KMS-11 (cell line): ENCODE data around the gene RYR1.

Experiments
- H2AFZ ChIP-seq: fragments of 200-600 bp; sonication (generic); 2 replicates; pipeline ENCODE4 v1.6.1; 2016; ENCODE audit warnings: antibody characterized with exemption, mixed run types, low read depth
- H3K27ac ChIP-seq: fragments of 200-600 bp; sonication (generic); 2 replicates; pipeline ENCODE4 v1.6.1; 2016; ENCODE audit warnings: mild to moderate bottlenecking, mixed run types
- H3K27me3 ChIP-seq: fragments of 200-600 bp; sonication (generic); 2 replicates; pipeline ENCODE4 v1.6.1; 2017; ENCODE audit warnings: mild to moderate bottlenecking, low read depth, mixed run types, moderate library complexity; ENCODE audit not compliant: insufficient read depth
- H3K36me3 ChIP-seq: fragments of 200-600 bp; sonication (generic); 2 replicates; pipeline ENCODE4 v1.6.1; 2017; ENCODE audit warnings: mild to moderate bottlenecking, mixed run types; ENCODE audit not compliant: insufficient read depth
- H3K4me1 ChIP-seq: fragments of 200-600 bp; sonication (generic); 2 replicates; pipeline ENCODE4 v1.6.1; 2016; ENCODE audit warnings: mild to moderate bottlenecking, low read depth, mixed run types; ENCODE audit not compliant: poor library complexity, severe bottlenecking
- H3K4me2 ChIP-seq: fragments of 200-600 bp; sonication (generic); 2 replicates; pipeline ENCODE4 v1.7.0; 2016; ENCODE audit warnings: mild to moderate bottlenecking, mixed run types
- H3K4me3 ChIP-seq: fragments of 200-600 bp; sonication (generic); IDR thresholded peaks from 2 replicates; pipeline ENCODE4 v1.6.1; 2017; ENCODE audit warnings: low read depth, low read length, mixed read lengths; ENCODE audit not compliant: insufficient read depth
- H3K79me2 ChIP-seq: fragments of 200-600 bp; sonication (generic); 2 replicates; pipeline ENCODE4 v1.6.1; 2016; ENCODE audit warnings: low read depth, mixed run types; ENCODE audit not compliant: insufficient read depth
- H3K9ac ChIP-seq: fragments of 200-600 bp; sonication (generic); 2 replicates; pipeline ENCODE4 v1.6.1; 2016; ENCODE audit warnings: mild to moderate bottlenecking, mixed run types
- H4K20me1 ChIP-seq: fragments of 200-600 bp; sonication (generic); 2 replicates; pipeline ENCODE4 v1.6.1; 2016; ENCODE audit warnings: mild to moderate bottlenecking, mixed run types; ENCODE audit not compliant: insufficient read depth
- CTCF ChIP-seq: fragments of 200-600 bp; sonication (generic); conservative IDR thresholded peaks from 2 replicates; pipeline ENCODE4 v1.6.1; 2017; ENCODE audit warnings: low read depth, mild to moderate bottlenecking, antibody characterized with exemption, low read length, moderate library complexity, mixed read lengths

The RYR1 gene

DNA sequence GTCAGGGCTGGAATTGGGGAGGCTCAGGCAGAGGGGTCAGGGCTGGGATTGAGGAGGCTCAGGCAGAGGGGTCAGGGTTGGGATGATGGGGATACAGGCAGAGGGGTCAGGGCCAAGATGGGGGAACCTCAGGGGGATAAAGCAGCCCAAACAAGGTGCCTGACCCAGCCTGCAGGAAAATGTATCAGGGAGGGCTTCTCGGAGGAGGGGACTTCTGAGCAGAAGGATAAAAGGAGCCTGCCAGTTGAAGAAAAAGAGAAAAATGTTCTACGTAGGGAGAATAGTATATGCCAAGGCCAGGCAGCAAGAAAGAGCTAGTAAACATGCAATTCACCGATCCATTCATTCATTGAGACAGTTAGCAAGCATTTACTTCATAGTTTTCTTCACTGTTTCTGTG is 99.4 kb downstream of the RYR1 start:
- Histone ChIP-seq H3K4me1 (no peaks in the 10 kb centered on the region), H4K20me1 (no peaks in the 10 kb centered on the region), H3K4me2 (no peak overlapping the region), H3K9ac (no peak overlapping the region), H3K4me3 (no peak overlapping the region), H3K36me3 (no peaks in the 10 kb centered on the region), H3K27ac (no peak overlapping the region), H3K27me3 (peaks cover 62% of the 10 kb centered on the region), H3K79me2 (no peaks in the 10 kb centered on the region), H2AFZ (no peak overlapping the region)
- no peak for TF ChIP-seq CTCF

GRCh38 chr19:38534574-38534973 is 101.1 kb downstream of the RYR1 start:
- Histone ChIP-seq H3K27ac (no peak overlapping the region), H3K79me2 (no peaks in the 10 kb centered on the region), H3K36me3 (no peaks in the 10 kb centered on the region), H4K20me1 (no peaks in the 10 kb centered on the region), H2AFZ (no peak overlapping the region), H3K4me1 (peaks cover 8% of the 10 kb centered on the region), H3K9ac (no peak overlapping the region), H3K4me3 (no peak overlapping the region), H3K27me3 (peaks cover 58% of the 10 kb centered on the region), H3K4me2 (no peak overlapping the region)
- TF ChIP-seq CTCF, result no peak

GRCh38 chr19:38535212-38535611 is 101.7 kb downstream of the RYR1 start:
- no peaks in the 10 kb centered on the region for H4K20me1 ChIP-seq
- peaks cover 51% of the 10 kb centered on the region; the same call in 1 of the 2 replicates for H3K27me3 ChIP-seq
- TF ChIP-seq CTCF, result no peak
- no peak overlapping the region for H3K27ac ChIP-seq
- no peak overlapping the region for H3K9ac ChIP-seq
- H3K36me3 ChIP-seq, result no peaks in the 10 kb centered on the region
- no peaks in the 10 kb centered on the region for H3K79me2 ChIP-seq
- no peak overlapping the region for H3K4me3 ChIP-seq
- H2AFZ ChIP-seq, result no peak overlapping the region
- peaks cover 8% of the 10 kb centered on the region for H3K4me1 ChIP-seq
- no peak overlapping the region for H3K4me2 ChIP-seq

GRCh38 chr19:38537071-38537936 is 103.8 kb downstream of the RYR1 start:
- Histone ChIP-seq H3K9ac (no peak overlapping the region), H2AFZ (no peak overlapping the region), H3K4me3 (no peak overlapping the region), H3K36me3 (no peaks in the 10 kb centered on the region), H3K27me3 (peaks cover 43% of the 10 kb centered on the region; the same call in 1 of the 2 replicates), H3K27ac (no peak overlapping the region), H3K4me2 (no peak overlapping the region), H4K20me1 (no peaks in the 10 kb centered on the region), H3K79me2 (no peaks in the 10 kb centered on the region), H3K4me1 (peaks cover 8% of the 10 kb centered on the region)
- no peak for TF ChIP-seq CTCF
